ENCODE results near the gene POU6F1.

Gene POU6F1

GRCh38 chr12:51152953-51153352 is 64.9 kb downstream of the POU6F1 start:
- no peak overlapping the region for H3K4me3 ChIP-seq (ENCODE audit: low read depth, low read length)
- no peak for TF ChIP-seq CTCF (IDR thresholded peaks at IDR 0.05; ENCODE audit: low read depth, low read length, missing control alignments)
- in situ Hi-C loops (cut with HindIII; ENCODE audit: low sequenced_read_pairs): no loop called here
- no peak for DNase-seq (ENCODE audit: low read depth)

GRCh38 chr12:51150777-51151176 is 67.1 kb downstream of the POU6F1 start:
- no peak for DNase-seq (ENCODE audit: low read depth)
- TF ChIP-seq CTCF (IDR thresholded peaks at IDR 0.05; ENCODE audit: low read depth, low read length, missing control alignments): no peak
- in situ Hi-C loops (cut with HindIII; ENCODE audit: low sequenced_read_pairs): no loop called here
- H3K4me3 ChIP-seq (ENCODE audit: low read depth, low read length): no peak overlapping the region

DNA sequence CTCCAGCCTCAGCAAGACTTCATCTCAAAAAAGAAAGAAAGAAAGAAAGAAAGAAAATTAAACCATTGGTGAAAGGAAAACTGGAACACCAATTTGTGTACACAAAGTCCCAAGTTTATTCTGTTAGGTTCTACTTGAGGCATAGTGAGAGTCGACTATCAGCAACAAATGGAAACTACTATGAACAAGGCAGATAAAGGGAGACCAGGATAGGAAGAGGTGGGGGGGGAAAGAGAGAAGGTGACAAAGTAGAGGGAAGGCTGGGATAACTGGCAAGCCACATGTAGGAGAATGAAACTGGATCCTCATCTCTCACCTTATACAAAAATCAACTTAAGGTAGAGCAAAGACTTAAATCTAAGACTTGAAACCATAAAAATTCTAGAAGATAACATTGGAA is 70.6 kb downstream of the POU6F1 start:
- TF ChIP-seq CTCF (IDR thresholded peaks at IDR 0.05; ENCODE audit: low read depth, low read length, missing control alignments): no peak
- no peak for DNase-seq (ENCODE audit: low read depth)
- in situ Hi-C loops (cut with HindIII; ENCODE audit: low sequenced_read_pairs): no loop called here
- no peak overlapping the region for H3K4me3 ChIP-seq (ENCODE audit: low read depth, low read length)

GRCh38 chr12:51139292-51139844 is 78.5 kb downstream of the POU6F1 start:
- DNase-seq (ENCODE audit: low read depth): no peak
- H3K4me3 ChIP-seq (ENCODE audit: low read depth, low read length): no peak overlapping the region
- TF ChIP-seq CTCF (IDR thresholded peaks at IDR 0.05; ENCODE audit: low read depth, low read length, missing control alignments): no peak
- in situ Hi-C loops (cut with HindIII; ENCODE audit: low sequenced_read_pairs): no loop called here
